Muscle layer of duodenum (tissue), 2 donors: ENCODE data around the gene FRAS1.
"Not testable (repeated sequence)": the region's sequence is repeated elsewhere in the genome, so short reads cannot be mapped to it uniquely, and the experiment has no call there.

Source experiments
- H3K27ac ChIP-seq: one replicate; pipeline ENCODE4 v1.7.0; 2013; ENCODE audit warnings: mild to moderate bottlenecking, low read length
- H3K27me3 ChIP-seq: one replicate; pipeline ENCODE4 v1.7.0; 2013; ENCODE audit warnings: low read depth, mild to moderate bottlenecking, control low read depth, low read length
- H3K36me3 ChIP-seq, 2 donors: one replicate each; pipeline ENCODE4 v1.7.0; 2013; ENCODE audit warnings: low read length in 2 of 2, control low read depth in 1 of 2, mild to moderate bottlenecking in 1 of 2; ENCODE audit not compliant: insufficient read depth in 2 of 2, control insufficient read depth in 1 of 2
- H3K4me1 ChIP-seq, 2 donors: one replicate each; pipeline ENCODE4 v1.7.0; 2013; ENCODE audit warnings: low read length in 2 of 2, mild to moderate bottlenecking in 2 of 2, control low read depth in 1 of 2, moderate library complexity in 1 of 2; ENCODE audit not compliant: insufficient read depth in 2 of 2, control insufficient read depth in 1 of 2
- H3K4me3 ChIP-seq, 2 donors: one replicate each; pipeline ENCODE4 v1.7.0; 2013; ENCODE audit warnings: low read length in 2 of 2, low read depth in 1 of 2, mild to moderate bottlenecking in 1 of 2
- H3K9me3 ChIP-seq, 2 donors: one replicate each; pipeline ENCODE4 v1.7.0; 2013; ENCODE audit warnings: low read length in 2 of 2, control low read depth in 1 of 2, mild to moderate bottlenecking in 1 of 2; ENCODE audit not compliant: control insufficient read depth in 1 of 2
- donor health status: healthy.

FRAS1 gene

GRCh38 chr4:78081541-78081940 is 24.4 kb downstream of the FRAS1 start:
- H3K4me3 ChIP-seq, result no peak overlapping the region
- no peaks in the 10 kb centered on the region for H3K36me3 ChIP-seq
- H3K9me3 ChIP-seq, result no peaks in the 10 kb centered on the region
- no peak overlapping the region for H3K27ac ChIP-seq
- H3K4me1 ChIP-seq, result no peaks in the 10 kb centered on the region
- no peaks in the 10 kb centered on the region for H3K27me3 ChIP-seq

GRCh38 chr4:78083035-78083434 is 25.9 kb downstream of the FRAS1 start:
- Histone ChIP-seq H3K36me3 (no peaks in the 10 kb centered on the region), H3K9me3 (no peaks in the 10 kb centered on the region), H3K4me1 (no peaks in the 10 kb centered on the region), H3K4me3 (no peak overlapping the region), H3K27me3 (no peaks in the 10 kb centered on the region), H3K27ac (no peak overlapping the region)

- H3K27ac ChIP-seq, result no peak overlapping the region
- H3K4me3 ChIP-seq, result no peak overlapping the region
- H3K4me1 ChIP-seq, result no peaks in the 10 kb centered on the region
- no peaks in the 10 kb centered on the region for H3K36me3 ChIP-seq
- H3K9me3 ChIP-seq, result no peaks in the 10 kb centered on the region
- H3K27me3 ChIP-seq, result no peaks in the 10 kb centered on the region
Measured at GRCh38 chr4:78091534-78091933, 34.4 kb downstream of the FRAS1 start.

GRCh38 chr4:78092350-78092749 is 35.2 kb downstream of the FRAS1 start:
- not testable (repeated sequence) for H3K27me3 ChIP-seq, H3K4me3 ChIP-seq, H3K4me1 ChIP-seq, H3K27ac ChIP-seq, H3K36me3 ChIP-seq, H3K9me3 ChIP-seq

GRCh38 chr4:78092850-78093249 is 35.7 kb downstream of the FRAS1 start:
- H3K4me3 ChIP-seq, result no peak overlapping the region
- H3K27me3 ChIP-seq, result no peaks in the 10 kb centered on the region
- no peaks in the 10 kb centered on the region for H3K9me3 ChIP-seq
- no peaks in the 10 kb centered on the region for H3K4me1 ChIP-seq
- no peaks in the 10 kb centered on the region for H3K36me3 ChIP-seq
- no peak overlapping the region for H3K27ac ChIP-seq

GRCh38 chr4:78095081-78095480 is 38.0 kb downstream of the FRAS1 start:
- Histone ChIP-seq H3K4me1 (no peaks in the 10 kb centered on the region), H3K4me3 (no peak overlapping the region), H3K9me3 (no peaks in the 10 kb centered on the region), H3K36me3 (no peaks in the 10 kb centered on the region), H3K27ac (no peak overlapping the region), H3K27me3 (no peaks in the 10 kb centered on the region)

- no peak overlapping the region for H3K4me3 ChIP-seq
- H3K36me3 ChIP-seq, result no peaks in the 10 kb centered on the region
- H3K4me1 ChIP-seq, result no peaks in the 10 kb centered on the region
- no peaks in the 10 kb centered on the region for H3K27me3 ChIP-seq
- H3K27ac ChIP-seq, result no peak overlapping the region
- no peaks in the 10 kb centered on the region for H3K9me3 ChIP-seq
Measured at GRCh38 chr4:78099058-78099457, 41.9 kb downstream of the FRAS1 start.

- Histone ChIP-seq H3K4me3 (no peak overlapping the region), H3K4me1 (no peaks in the 10 kb centered on the region), H3K36me3 (no peaks in the 10 kb centered on the region), H3K27ac (no peak overlapping the region), H3K27me3 (no peaks in the 10 kb centered on the region), H3K9me3 (no peaks in the 10 kb centered on the region)
Measured at GRCh38 chr4:78100060-78100459, 42.9 kb downstream of the FRAS1 start.

GRCh38 chr4:78119698-78120097 is 62.6 kb downstream of the FRAS1 start:
- no peaks in the 10 kb centered on the region for H3K4me1 ChIP-seq
- H3K9me3 ChIP-seq, result no peaks in the 10 kb centered on the region
- no peaks in the 10 kb centered on the region for H3K27me3 ChIP-seq
- no peaks in the 10 kb centered on the region for H3K36me3 ChIP-seq
- no peak overlapping the region for H3K4me3 ChIP-seq
- H3K27ac ChIP-seq, result no peak overlapping the region

GRCh38 chr4:78120144-78120880 is 63.2 kb downstream of the FRAS1 start:
- Histone ChIP-seq H3K9me3 (no peaks in the 10 kb centered on the region), H3K4me3 (no peak overlapping the region), H3K27ac (no peak overlapping the region), H3K4me1 (no peaks in the 10 kb centered on the region), H3K27me3 (no peaks in the 10 kb centered on the region), H3K36me3 (no peaks in the 10 kb centered on the region)

- Histone ChIP-seq H3K4me1 (no peaks in the 10 kb centered on the region), H3K27ac (no peak overlapping the region), H3K36me3 (no peaks in the 10 kb centered on the region), H3K4me3 (no peak overlapping the region), H3K27me3 (no peaks in the 10 kb centered on the region), H3K9me3 (no peaks in the 10 kb centered on the region)
Measured at GRCh38 chr4:78121338-78121904, 64.3 kb downstream of the FRAS1 start.

GRCh38 chr4:78125834-78126331 is 68.8 kb downstream of the FRAS1 start:
- H3K4me3 ChIP-seq, H3K4me1 ChIP-seq, H3K27me3 ChIP-seq, H3K27ac ChIP-seq, H3K36me3 ChIP-seq, H3K9me3 ChIP-seq: not testable (repeated sequence)
